HepG2 (cell line): ENCODE data around the gene KANK3. TPM values are rescaled to one million over a fixed set of nuclear protein-coding genes. Genes with fewer than 3 reads are reported as not detected.
"Not testable (repeated sequence)": the region's sequence is repeated elsewhere in the genome, so short reads cannot be mapped to it uniquely, and the experiment has no call there.

Experiments used
- ATAC-seq: fragments of 200-7000 bp; cut with Tn5 transposase; 3 replicates; pipeline ENCODE4 v1.9.1; 2020; ENCODE audit warnings: mild to moderate bottlenecking, moderate library complexity
- BruUV-seq: library from RNA; stranded (reverse); fragments of 400-500 nt; replicated peaks from 2 replicates; lab custom pipeline; 2021; lab: Mats Ljungman, UMichigan
- CTCF ChIA-PET: fragments of 300-600 bp; formaldehyde crosslinking; extraction: SDS; loops from one replicate; lab custom pipeline; 2021; ENCODE audit warnings: low total read pairs, inconsistent platforms, low intra/inter-chr PET ratio; lab: Yijun Ruan, JAX
- POLR2A ChIA-PET: fragments of 350-600 bp; sonication (Branson Sonifier 250); formaldehyde crosslinking; loops from one replicate; lab custom pipeline; 2020; ENCODE audit warnings: antibody characterized with exemption, inconsistent platforms; lab: Yijun Ruan, JAX
- DNase-seq: peaks from one replicate; pipeline ENCODE4 v3.0.0-alpha.2; 2015; ENCODE audit warnings: low spot score
- FAIRE-seq: peaks from 3 replicates; lab custom pipeline; 2011; peaks lifted over from hg19 to GRCh38; lab: Jason Lieb, UNC
- H2AFZ ChIP-seq: one replicate; pipeline ENCODE4 v1.6.1; 2011; ENCODE audit warnings: low read length, inconsistent platforms
- H3K27ac ChIP-seq: fragments of 300-600 bp; 3 replicates; pipeline ENCODE4 v1.8.0; 2011; ENCODE audit warnings: mixed run types, mild to moderate bottlenecking, mixed read lengths, low read length, inconsistent platforms; ENCODE audit not compliant: insufficient read depth; ENCODE audit errors: extremely low read length
- H3K27me3 ChIP-seq, 2 experiments: fragments of 200-600 bp in 1 of 2; 2 replicates in 1 of 2; 3 replicates in 1 of 2; pipeline versions ENCODE4 v1.6.0 to v1.8.0; 2011; ENCODE audit warnings: low read length in 2 of 2, mild to moderate bottlenecking in 2 of 2, moderate library complexity in 2 of 2, inconsistent platforms in 1 of 2; ENCODE audit not compliant: insufficient read depth in 2 of 2, control insufficient read depth in 1 of 2
- H3K36me3 ChIP-seq, 2 experiments: fragments of 200-600 bp in 1 of 2; replicated peaks in 1 of 2; 2 replicates in 1 of 2; 3 replicates in 1 of 2; pipeline versions ENCODE4 v1.5.1 to v1.8.0; 2011; ENCODE audit warnings: low read length in 2 of 2, inconsistent platforms in 1 of 2; ENCODE audit not compliant: insufficient read depth in 2 of 2, control insufficient read depth in 1 of 2
- H3K4me1 ChIP-seq: 2 replicates; pipeline ENCODE4 v1.5.1; 2012; ENCODE audit warnings: low read length, inconsistent platforms; ENCODE audit not compliant: insufficient read depth
- H3K4me2 ChIP-seq: 2 replicates; pipeline ENCODE4 v1.6.0; 2011; ENCODE audit warnings: low read depth, low read length, inconsistent platforms
- H3K4me3 ChIP-seq, 3 experiments: fragments of 200-600 bp in 1 of 3; sonication (generic), shearing (Covaris generic) in 1 of 3; replicated peaks in 1 of 3; 2 replicates each; pipeline ENCODE4 v1.5.1; 2011 to 2016; ENCODE audit warnings: low read length in 3 of 3, inconsistent platforms in 2 of 3, low read depth in 2 of 3, mild to moderate bottlenecking in 2 of 3, control low read depth in 1 of 3, mixed read lengths in 1 of 3; ENCODE audit not compliant: insufficient read depth in 1 of 3
- H3K79me2 ChIP-seq: one replicate; pipeline ENCODE4 v1.6.1; 2011; ENCODE audit warnings: low read length, inconsistent platforms; ENCODE audit not compliant: insufficient read depth
- H3K9ac ChIP-seq: 2 replicates; pipeline ENCODE4 v1.6.0; 2011; ENCODE audit warnings: mild to moderate bottlenecking, low read depth, low read length, inconsistent platforms; ENCODE audit not compliant: insufficient read depth
- H3K9me3 ChIP-seq: 2 replicates; pipeline ENCODE4 v1.5.1; 2012; ENCODE audit warnings: mild to moderate bottlenecking, low read length
- H4K20me1 ChIP-seq: 2 replicates; pipeline ENCODE4 v1.6.0; 2011; ENCODE audit warnings: inconsistent platforms, mild to moderate bottlenecking, low read length, moderate library complexity; ENCODE audit not compliant: insufficient read depth
- WGBS: methylation state at CpG from one replicate; pipeline ENCODE4 v1.1.6; 2017; ENCODE audit warnings: low lambda C conversion rate; 5-methylcytosine and 5-hydroxymethylcytosine counted together
- in situ Hi-C: cut with HindIII; loops from 2 replicates; pipeline ENCODE4 v1.10.0; 2017; ENCODE audit warnings: low pct_unique_long_range_greater_than_20kb; ENCODE audit not compliant: extremely low pct_ligation_motif_present
- intact Hi-C: fragments of 100-400 bp; cut with micrococcal nuclease; formaldehyde crosslinking; loops from one replicate; pipeline ENCODE4 v1.10.0; 2022; ENCODE audit not compliant: unreplicated experiment
- polyA plus RNA-seq, 8 experiments: library from polyadenylated mRNA; depleted of rRNA in 3 of 8; stranded (reverse) in 7 of 8; unstranded in 1 of 8; fragments of >200 nt; fragmentation: Illumina TruSeq in 4 of 8; extraction: Trizol in 4 of 8; gene quantifications; 2 replicates each; pipeline versions ENCODE4 v1.2.1 to v1.2.3, GENCODE V29; 2011 to 2016; ENCODE audit warnings: low read depth in 4 of 8, missing spikeins in 1 of 8, mixed read lengths in 1 of 8; ENCODE audit not compliant: insufficient read depth in 1 of 8
- total RNA-seq, 5 experiments: library from RNA; depleted of rRNA; stranded (reverse); fragments of >200 nt; fragmentation: Illumina TruSeq; extraction: Trizol; gene quantifications; 2 replicates each; pipeline ENCODE4 v1.2.3, GENCODE V29; 2016; ENCODE audit warnings: low read depth in 1 of 5

Gene KANK3
- total and polyA plus RNA-seq, 2 of the 13 experiments (the other 11 are each of a cell fraction or from before 2014, with no cell fraction given), result 0.15 to 0.20 TPM

- BruUV-seq, H3K4me3 ChIP-seq, H4K20me1 ChIP-seq, H3K4me2 ChIP-seq, H3K79me2 ChIP-seq, H2AFZ ChIP-seq, ATAC-seq, FAIRE-seq, H3K27ac ChIP-seq, POLR2A ChIA-PET, CTCF ChIA-PET, in situ Hi-C loops, H3K9me3 ChIP-seq, DNase-seq, intact Hi-C loops, H3K9ac ChIP-seq, H3K36me3 ChIP-seq, H3K27me3 ChIP-seq: not testable (repeated sequence)
- H3K4me1 ChIP-seq, result peaks cover 67% of the 10 kb centered on the region
- WGBS, result 80% methylated on average over 2 of the region's 2 CpGs
Measured at GRCh38 chr19:8385103-8385502, 42.0 kb upstream of the KANK3 start.

- H3K9me3 ChIP-seq, H2AFZ ChIP-seq, H3K79me2 ChIP-seq, POLR2A ChIA-PET, H3K4me2 ChIP-seq, intact Hi-C loops, H4K20me1 ChIP-seq, DNase-seq, H3K4me3 ChIP-seq, H3K27ac ChIP-seq, FAIRE-seq, BruUV-seq, H3K27me3 ChIP-seq, H3K36me3 ChIP-seq, ATAC-seq, CTCF ChIA-PET, in situ Hi-C loops, H3K9ac ChIP-seq: not testable (repeated sequence)
- WGBS, result 98% methylated on average over 4 of the region's 4 CpGs
- peaks cover 65% of the 10 kb centered on the region for H3K4me1 ChIP-seq
Measured at GRCh38 chr19:8384569-8384968, 41.5 kb upstream of the KANK3 start.
